Heart left ventricle (tissue), 13 donors: ENCODE measurements around the gene GPR155.

Experiments
- POLR2A ChIP-seq, 2 donors: fragments of 450-650 bp; IDR thresholded peaks; one replicate each; pipeline ENCODE4 v1.6.1; 2017; ENCODE audit warnings: antibody characterized with exemption in 2 of 2, mild to moderate bottlenecking in 2 of 2, moderate library complexity in 2 of 2
- TF ChIP-seq, protein P1 (sequence below), 12 donors: fragments of 200-600 bp; sonication (generic) in 4 of 12; IDR thresholded peaks; one replicate each; pipeline versions ENCODE4 v1.5.0 to v1.8.0; 2018 to 2022; ENCODE audit warnings: antibody characterized with exemption in 12 of 12, mild to moderate bottlenecking in 5 of 12
- donor health status: ischemic (EF 13 %, LVEDD 7.1; RV severe dilation, severe dysfunction).
- donor health status: DM: no; HTN: yes; CAD: no.
- donor health status: DM: no; HTN: no; CAD: no.
- donor health status: ischemic (EF 25% LVEDD 6.9; RV normal size, moderate dysfunction).
- donor health status: ischemic (EF 25% LVEDD 5.7; RV mildly dilated, moderate dysfunction).
- donor health status: ischemic (EF 35%, LVEDD 5.7; RV mildly dilated, moderate dysfunction).
- donor health status: nonischemic (EF 11% LVEDD 7.7; RV severe dilation, severe dysfunction).
- donor health status: DM: yes; HTN: yes; CAD: no.
- donor health status: PGD.
- donor health status: ischemic (EF 29% LVEDD 5.4; RV normal size, mild dysfunction).
- donor health status: nonischemic (EF 23%, LVEDD 6.1; RV moderate dilation, normal function).

DNA sequence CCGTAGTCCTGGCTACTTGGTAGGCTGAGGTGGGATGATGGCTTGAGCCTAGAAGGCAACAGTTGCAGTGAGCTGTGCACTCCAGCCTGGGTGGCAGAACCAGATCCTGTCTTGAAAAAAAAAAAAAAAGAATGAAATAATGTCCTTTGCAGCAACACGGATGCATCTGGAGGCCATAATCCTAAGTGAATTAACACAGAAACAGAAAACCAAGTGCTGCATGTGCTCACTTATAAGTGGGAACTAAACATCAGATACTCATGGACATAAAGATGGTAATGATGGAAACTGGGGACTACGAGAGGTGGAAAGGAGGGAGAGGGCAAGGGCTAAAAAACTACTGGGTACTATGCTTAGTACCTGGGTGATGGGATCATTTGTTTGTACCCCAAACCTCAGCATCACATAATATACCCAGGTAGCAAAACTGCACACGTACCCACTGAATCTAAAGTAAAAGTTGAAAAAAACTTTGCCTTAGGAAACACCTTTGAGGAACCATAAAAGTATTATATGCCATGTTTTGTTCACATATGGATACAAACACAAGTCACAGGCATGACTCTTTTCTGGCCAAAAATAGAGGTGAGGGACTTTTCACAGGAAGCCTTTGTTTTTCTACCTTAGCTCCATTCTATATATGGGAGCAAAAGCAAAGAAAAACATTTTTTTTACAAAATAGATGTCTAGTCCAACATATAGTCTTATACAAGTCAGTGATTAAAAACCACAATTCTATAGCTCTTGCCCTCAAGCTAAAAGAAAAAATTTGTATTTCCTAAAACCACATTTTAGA, 36.6 kb downstream of the GPR155 start:
- no peak for TF ChIP-seq POLR2A (IDR thresholded peaks at IDR 0.05)
- TF ChIP-seq, protein P1, sequence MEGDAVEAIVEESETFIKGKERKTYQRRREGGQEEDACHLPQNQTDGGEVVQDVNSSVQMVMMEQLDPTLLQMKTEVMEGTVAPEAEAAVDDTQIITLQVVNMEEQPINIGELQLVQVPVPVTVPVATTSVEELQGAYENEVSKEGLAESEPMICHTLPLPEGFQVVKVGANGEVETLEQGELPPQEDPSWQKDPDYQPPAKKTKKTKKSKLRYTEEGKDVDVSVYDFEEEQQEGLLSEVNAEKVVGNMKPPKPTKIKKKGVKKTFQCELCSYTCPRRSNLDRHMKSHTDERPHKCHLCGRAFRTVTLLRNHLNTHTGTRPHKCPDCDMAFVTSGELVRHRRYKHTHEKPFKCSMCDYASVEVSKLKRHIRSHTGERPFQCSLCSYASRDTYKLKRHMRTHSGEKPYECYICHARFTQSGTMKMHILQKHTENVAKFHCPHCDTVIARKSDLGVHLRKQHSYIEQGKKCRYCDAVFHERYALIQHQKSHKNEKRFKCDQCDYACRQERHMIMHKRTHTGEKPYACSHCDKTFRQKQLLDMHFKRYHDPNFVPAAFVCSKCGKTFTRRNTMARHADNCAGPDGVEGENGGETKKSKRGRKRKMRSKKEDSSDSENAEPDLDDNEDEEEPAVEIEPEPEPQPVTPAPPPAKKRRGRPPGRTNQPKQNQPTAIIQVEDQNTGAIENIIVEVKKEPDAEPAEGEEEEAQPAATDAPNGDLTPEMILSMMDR (IDR thresholded peaks at IDR 0.05), result no peak
